HepG2 (cell line): Measurements from ENCODE around the gene DDR1. TPM values are rescaled to one million over a fixed set of nuclear protein-coding genes. Genes with fewer than 3 reads are reported as not detected.

ENCODE experiments used
- ARNTL ChIP-seq: sonication (generic); formaldehyde crosslinking; IDR thresholded peaks from 2 replicates; pipeline ENCODE4 v1.4.0; 2020; ENCODE audit warnings: mild to moderate bottlenecking, missing genetic modification reagents
- ATF2 ChIP-seq: sonication (generic); formaldehyde crosslinking; IDR thresholded peaks from 2 replicates; pipeline ENCODE4 v1.4.0; 2020; ENCODE audit warnings: missing genetic modification reagents
- ATF5 ChIP-seq: sonication (generic); formaldehyde crosslinking; IDR thresholded peaks from 2 replicates; pipeline ENCODE4 v1.4.0; 2020; ENCODE audit warnings: mild to moderate bottlenecking, low read depth, missing genetic modification reagents
- CEBPZ ChIP-seq: IDR thresholded peaks from 2 replicates; pipeline ENCODE4 v1.6.1; 2012; ENCODE audit warnings: low read length, improper control_type of control experiment
- HDAC1 ChIP-seq: sonication (generic); formaldehyde crosslinking; IDR thresholded peaks from 2 replicates; pipeline ENCODE4 v1.5.1; 2020; ENCODE audit warnings: mild to moderate bottlenecking, missing genetic modification reagents
- ONECUT2 ChIP-seq: sonication (generic); formaldehyde crosslinking; IDR thresholded peaks from 2 replicates; pipeline ENCODE4 v1.4.0; 2020; ENCODE audit warnings: missing genetic modification reagents
- PHF5A ChIP-seq: IDR thresholded peaks from one replicate; pipeline ENCODE4 v1.6.1; 2018; ENCODE audit warnings: low read depth, missing genetic modification reagents; ENCODE audit not compliant: unreplicated experiment
- SNRNP70 ChIP-seq: fragments of 200-400 bp; formaldehyde crosslinking; IDR thresholded peaks from 2 replicates; pipeline ENCODE4 v1.6.1; 2017; ENCODE audit warnings: mild to moderate bottlenecking, low read depth, low read length, moderate library complexity
- SSRP1 ChIP-seq: IDR thresholded peaks from 2 replicates; pipeline ENCODE4 v1.6.1; 2016; ENCODE audit warnings: control low read depth
- STAG1 ChIP-seq: sonication (generic); formaldehyde crosslinking; IDR thresholded peaks from 2 replicates; pipeline ENCODE4 v1.4.0; 2020; ENCODE audit warnings: missing genetic modification reagents
- SUZ12 ChIP-seq: fragments of 150-350 bp; IDR thresholded peaks from 2 replicates; pipeline ENCODE4 v1.6.1; 2014; ENCODE audit warnings: low read depth, low read length
- ZBTB2 ChIP-seq: sonication (generic); formaldehyde crosslinking; IDR thresholded peaks from 2 replicates; pipeline ENCODE4 v1.8.0; 2022; ENCODE audit warnings: low read depth, missing genetic modification reagents
- ZMYM4 ChIP-seq: sonication (generic); formaldehyde crosslinking; IDR thresholded peaks from 2 replicates; pipeline ENCODE4 v1.8.1; 2023; ENCODE audit warnings: mild to moderate bottlenecking, missing genetic modification reagents
- ZNF205 ChIP-seq: IDR thresholded peaks from 2 replicates; pipeline ENCODE4 v1.6.1; 2018; ENCODE audit warnings: missing biosample characterization, missing genetic modification reagents
- ZNF441 ChIP-seq: sonication (generic); formaldehyde crosslinking; IDR thresholded peaks from 2 replicates; pipeline ENCODE4 v1.7.0; 2021; ENCODE audit warnings: missing genetic modification reagents, borderline replicate concordance
- ZNF800 ChIP-seq: sonication (generic); formaldehyde crosslinking; IDR thresholded peaks from 2 replicates; pipeline ENCODE4 v1.4.0; 2020; ENCODE audit warnings: missing genetic modification reagents
- ZXDC ChIP-seq: sonication (generic); formaldehyde crosslinking; IDR thresholded peaks from 2 replicates; pipeline ENCODE4 v1.5.0; 2020; ENCODE audit warnings: mild to moderate bottlenecking, missing genetic modification reagents
- polyA plus RNA-seq, 8 experiments: library from polyadenylated mRNA; depleted of rRNA in 3 of 8; stranded (reverse) in 7 of 8; unstranded in 1 of 8; fragments of >200 nt; fragmentation: Illumina TruSeq in 4 of 8; extraction: Trizol in 4 of 8; gene quantifications; 2 replicates each; pipeline versions ENCODE4 v1.2.1 to v1.2.3, GENCODE V29; 2011 to 2016; ENCODE audit warnings: low read depth in 4 of 8, missing spikeins in 1 of 8, mixed read lengths in 1 of 8; ENCODE audit not compliant: insufficient read depth in 1 of 8
- total RNA-seq, 5 experiments: library from RNA; depleted of rRNA; stranded (reverse); fragments of >200 nt; fragmentation: Illumina TruSeq; extraction: Trizol; gene quantifications; 2 replicates each; pipeline ENCODE4 v1.2.3, GENCODE V29; 2016; ENCODE audit warnings: low read depth in 1 of 5

Gene DDR1
- total and polyA plus RNA-seq, 2 of the 13 experiments (the other 11 are each of a cell fraction or from before 2014, with no cell fraction given): 16.7 to 20.2 TPM

GRCh38 chr6:30877419-30878262, 6.7 kb upstream of the DDR1 start (continued):
- TF ChIP-seq HDAC1 (peak; percentile 44), ZBTB2 (CRISPR knock-in tag) (no peak), ARNTL (CRISPR knock-in tag) (no peak), ZNF205 (CRISPR knock-in tag) (no peak; the same call in 1 of the 2 replicates), PHF5A (CRISPR knock-in tag) (no peak), ONECUT2 (CRISPR knock-in tag) (no peak), SNRNP70 (no peak), ZMYM4 (CRISPR knock-in tag) (peak; percentile 43; the same call in 1 of the 2 replicates), ATF5 (CRISPR knock-in tag) (no peak), ZNF800 (CRISPR knock-in tag) (0 out of 2 replicates have a peak, but pooled peaks have one; percentile 29), ATF2 (CRISPR knock-in tag) (peak; percentile 57; the same call in 1 of the 2 replicates), SSRP1 (CRISPR knock-in tag) (peak; percentile 43; the same call in 1 of the 2 replicates), ZXDC (CRISPR knock-in tag) (no peak), ZNF441 (CRISPR knock-in tag) (no peak), STAG1 (CRISPR knock-in tag) (peak; percentile 98), SUZ12 (no peak), CEBPZ (no peak)
